ENCODE results near the gene AK1. TPM values are rescaled to one million over a fixed set of nuclear protein-coding genes. Genes with fewer than 3 reads are reported as not detected.
"Not testable (repeated sequence)": the region's sequence is repeated elsewhere in the genome, so short reads cannot be mapped to it uniquely, and the experiment has no call there.

AK1 gene
- polyA plus RNA-seq, 3 donors from 2014 or later = 0.12 to 1.0 TPM; not detected in 1

GRCh38 chr9:127838375-127839078 lies 38.9 kb downstream of the AK1 start:
- H3K4me1 Mint-ChIP-seq = no peaks in the 10 kb centered on the region
- no peaks in the 10 kb centered on the region for H3K9me3 Mint-ChIP-seq
- H3K27me3 Mint-ChIP-seq (ENCODE audit: low read depth in 3 of 3) = peaks cover 0 to 2% (median 1%) of the 10 kb centered on the region in 3 donors
- DNase-seq = no peak
- H3K36me3 Mint-ChIP-seq = peaks cover 0 to 16% (median 0%) of the 10 kb centered on the region in 3 donors
- no peak overlapping the region for H3K4me3 Mint-ChIP-seq
- H3K27ac Mint-ChIP-seq = no peak overlapping the region

GRCh38 chr9:127837346-127837745 lies 40.1 kb downstream of the AK1 start:
- peaks cover 0 to 16% (median 0%) of the 10 kb centered on the region in 3 donors for H3K36me3 Mint-ChIP-seq
- H3K27me3 Mint-ChIP-seq (ENCODE audit: low read depth in 3 of 3) = peaks cover 0 to 2% (median 1%) of the 10 kb centered on the region in 3 donors
- no peak for DNase-seq
- no peaks in the 10 kb centered on the region for H3K9me3 Mint-ChIP-seq
- H3K27ac Mint-ChIP-seq = no peak overlapping the region
- H3K4me1 Mint-ChIP-seq = no peaks in the 10 kb centered on the region
- no peak overlapping the region for H3K4me3 Mint-ChIP-seq

- not testable (repeated sequence) for H3K27me3 Mint-ChIP-seq (ENCODE audit: low read depth in 3 of 3); DNase-seq; H3K4me1 Mint-ChIP-seq; H3K4me3 Mint-ChIP-seq; H3K9me3 Mint-ChIP-seq
- Mint-ChIP-seq H3K27ac (peak overlapping the region in 1 of 6 donors; percentile 11), H3K36me3 (peaks cover 0 to 12% (median 0%) of the 10 kb centered on the region in 3 donors)
Measured at GRCh38 chr9:127836561-127836960, 40.9 kb downstream of the AK1 start.

DNA sequence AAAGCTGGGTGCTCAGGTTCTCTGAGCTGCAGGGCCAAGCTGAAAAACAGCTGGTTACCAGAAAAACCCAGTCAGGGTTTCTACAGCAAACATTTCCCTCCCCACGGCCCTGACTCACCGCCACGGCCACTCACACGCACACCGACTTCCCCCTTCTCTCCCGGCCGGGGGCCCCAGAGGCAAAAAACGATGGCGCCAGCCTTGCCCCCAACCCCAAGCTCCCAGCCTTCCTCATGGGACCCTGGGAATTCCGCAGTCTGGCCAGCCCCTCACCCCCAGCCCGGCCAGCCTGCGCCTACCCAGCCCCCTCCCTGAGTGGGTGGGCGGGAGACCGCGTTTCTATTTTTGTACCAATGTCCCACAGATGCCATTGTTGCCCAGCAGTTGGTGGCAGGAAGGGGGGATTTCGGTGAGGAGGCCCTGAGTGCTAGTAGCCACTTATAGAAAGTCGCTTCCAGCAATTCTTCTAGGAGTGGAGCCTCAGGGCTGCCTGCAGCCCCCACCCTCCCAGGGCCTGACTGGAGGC lies 41.4 kb downstream of the AK1 start:
- no peaks in the 10 kb centered on the region for H3K9me3 Mint-ChIP-seq
- no peak overlapping the region for H3K4me3 Mint-ChIP-seq
- peak overlapping the region in 1 of 6 donors; percentile 11 for H3K27ac Mint-ChIP-seq

DNA sequence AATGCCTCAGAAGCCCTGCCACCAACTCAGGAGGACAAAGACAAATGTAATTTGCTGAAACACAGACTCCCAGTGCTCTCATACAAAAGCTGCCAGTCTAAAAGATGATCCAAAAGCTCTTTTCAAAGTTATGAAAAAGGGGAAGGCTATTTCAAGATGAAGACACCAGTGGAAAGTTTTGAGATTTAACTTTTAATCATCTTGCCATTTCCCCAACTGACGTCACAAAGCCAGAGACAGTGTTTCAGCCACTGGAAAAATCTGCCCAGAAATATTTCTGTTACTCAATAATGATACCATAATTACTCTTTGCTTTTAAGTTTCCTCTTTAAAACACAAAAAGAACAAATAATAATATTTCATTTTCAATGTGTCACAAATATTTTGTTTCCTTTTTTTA lies 43.9 kb downstream of the AK1 start:
- no peak for DNase-seq

More for the DNA sequence above, 41.4 kb downstream of the AK1 start:
- Mint-ChIP-seq H3K4me1 (no peaks in the 10 kb centered on the region), H3K36me3 (peaks cover 0 to 7% (median 0%) of the 10 kb centered on the region in 3 donors), H3K27me3 (ENCODE audit: low read depth in 3 of 3) (peaks cover 0 to 2% (median 1%) of the 10 kb centered on the region in 3 donors)
- no peak for DNase-seq

GRCh38 chr9:127832248-127832647 lies 45.2 kb downstream of the AK1 start:
- H3K27me3 Mint-ChIP-seq (ENCODE audit: low read depth in 3 of 3) = peaks cover 1 to 2% (median 2%) of the 10 kb centered on the region in 3 donors
- no peak for DNase-seq

More for the DNA sequence above, 43.9 kb downstream of the AK1 start:
- Mint-ChIP-seq H3K27ac (no peak overlapping the region), H3K36me3 (peaks cover 0 to 4% (median 0%) of the 10 kb centered on the region in 3 donors), H3K9me3 (no peaks in the 10 kb centered on the region), H3K27me3 (ENCODE audit: low read depth in 3 of 3) (peaks cover 1 to 2% (median 2%) of the 10 kb centered on the region in 3 donors), H3K4me1 (peaks cover 2 to 10% of the 10 kb centered on the region in 2 donors), H3K4me3 (no peak overlapping the region)

GRCh38 chr9:127829205-127829906 lies 48.1 kb downstream of the AK1 start:
- H3K9me3 Mint-ChIP-seq = no peaks in the 10 kb centered on the region
- H3K4me1 Mint-ChIP-seq = peaks cover 7 to 11% of the 10 kb centered on the region in 2 donors
- peak overlapping the region in 2 of 5 donors; percentile 1 to 18 for H3K4me3 Mint-ChIP-seq
- H3K27me3 Mint-ChIP-seq (ENCODE audit: low read depth in 3 of 3) = peaks cover 0 to 3% (median 2%) of the 10 kb centered on the region in 3 donors
- no peak for DNase-seq
- peaks cover 0 to 4% (median 0%) of the 10 kb centered on the region in 3 donors for H3K36me3 Mint-ChIP-seq
- peak overlapping the region in 3 of 6 donors; percentile 26 to 70 (median 34) for H3K27ac Mint-ChIP-seq

More at GRCh38 chr9:127832248-127832647, 45.2 kb downstream of the AK1 start:
- Mint-ChIP-seq H3K9me3 (no peaks in the 10 kb centered on the region), H3K36me3 (peaks cover 0 to 4% (median 0%) of the 10 kb centered on the region in 3 donors), H3K4me1 (peaks cover 5 to 11% of the 10 kb centered on the region in 2 donors), H3K4me3 (no peak overlapping the region), H3K27ac (no peak overlapping the region)

- peak overlapping the region in 4 of 5 donors; percentile 1 to 60 (median 52) for H3K4me3 Mint-ChIP-seq
- H3K27ac Mint-ChIP-seq = peak overlapping the region in 3 of 6 donors; percentile 26 to 70 (median 34)
- no peaks in the 10 kb centered on the region for H3K9me3 Mint-ChIP-seq
- peaks cover 0 to 3% (median 2%) of the 10 kb centered on the region in 3 donors for H3K27me3 Mint-ChIP-seq (ENCODE audit: low read depth in 3 of 3)
- peaks cover 9 to 11% of the 10 kb centered on the region in 2 donors for H3K4me1 Mint-ChIP-seq
- peak in 1 of 3 donors; percentile 12 for DNase-seq
- peaks cover 0 to 4% (median 3%) of the 10 kb centered on the region in 3 donors for H3K36me3 Mint-ChIP-seq
Measured at GRCh38 chr9:127828262-127829031, 49.0 kb downstream of the AK1 start.

- Mint-ChIP-seq H3K9me3 (no peaks in the 10 kb centered on the region), H3K36me3 (peaks cover 0 to 4% (median 3%) of the 10 kb centered on the region in 3 donors), H3K4me3 (no peak overlapping the region), H3K27me3 (ENCODE audit: low read depth in 3 of 3) (peaks cover 0 to 3% (median 2%) of the 10 kb centered on the region in 3 donors), H3K27ac (peak overlapping the region in 3 of 6 donors; percentile 21 to 53 (median 34)), H3K4me1 (peaks cover 9 to 11% of the 10 kb centered on the region in 2 donors)
- no peak for DNase-seq
Measured at GRCh38 chr9:127826253-127826913, 51.1 kb downstream of the AK1 start.

GRCh38 chr9:127825319-127826051 lies 52.0 kb downstream of the AK1 start:
- peaks cover 0 to 3% (median 2%) of the 10 kb centered on the region in 3 donors for H3K27me3 Mint-ChIP-seq (ENCODE audit: low read depth in 3 of 3)
- H3K27ac Mint-ChIP-seq = no peak overlapping the region
- no peaks in the 10 kb centered on the region for H3K9me3 Mint-ChIP-seq
- peaks cover 0 to 6% (median 0%) of the 10 kb centered on the region in 3 donors for H3K36me3 Mint-ChIP-seq
- no peak overlapping the region for H3K4me3 Mint-ChIP-seq
- no peak for DNase-seq
- H3K4me1 Mint-ChIP-seq = peaks cover 9 to 11% of the 10 kb centered on the region in 2 donors

- DNase-seq = no peak
- Mint-ChIP-seq H3K27ac (peak overlapping the region in 2 of 6 donors; percentile 10 to 35), H3K36me3 (peaks cover 0 to 15% (median 0%) of the 10 kb centered on the region in 3 donors), H3K27me3 (ENCODE audit: low read depth in 3 of 3) (peaks cover 0 to 3% (median 1%) of the 10 kb centered on the region in 3 donors), H3K9me3 (no peaks in the 10 kb centered on the region), H3K4me3 (no peak overlapping the region), H3K4me1 (peaks cover 0 to 6% of the 10 kb centered on the region in 2 donors)
Measured at GRCh38 chr9:127822108-127822507, 55.4 kb downstream of the AK1 start.

DNA sequence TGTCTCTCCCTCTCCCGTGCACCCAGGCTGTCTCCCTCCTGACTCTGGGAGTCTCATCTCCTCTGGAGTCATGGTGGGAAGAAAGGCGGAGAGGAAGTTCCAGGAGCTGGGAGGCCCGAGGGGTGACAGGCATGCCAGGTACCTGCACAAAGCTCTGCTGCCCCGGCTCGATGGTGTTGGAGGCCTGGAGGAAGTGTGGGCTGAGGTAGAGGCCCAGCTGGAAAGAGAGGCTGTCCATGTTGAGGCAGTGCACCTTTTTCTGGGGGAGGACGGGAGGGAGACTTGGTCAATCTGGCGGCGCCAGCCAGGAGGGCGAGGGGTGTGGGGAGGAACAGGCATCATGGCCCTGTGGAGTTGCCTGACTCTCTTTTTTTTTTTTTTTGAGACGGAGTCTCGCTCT lies 58.9 kb downstream of the AK1 start:
- Mint-ChIP-seq H3K36me3 (peaks cover 0 to 11% (median 0%) of the 10 kb centered on the region in 3 donors), H3K9me3 (no peaks in the 10 kb centered on the region), H3K27ac (peak overlapping the region in 1 of 6 donors; percentile 29), H3K4me1 (peaks cover 0 to 2% of the 10 kb centered on the region in 2 donors), H3K27me3 (ENCODE audit: low read depth in 3 of 3) (peaks cover 0 to 1% (median 1%) of the 10 kb centered on the region in 3 donors), H3K4me3 (no peak overlapping the region)
- no peak for DNase-seq
